ELF-1 (cell line): ENCODE data around the gene BARHL2.

Experiments
- DNase-seq: peaks from one replicate; pipeline ENCODE4 v3.0.0-alpha.2; 2016; ENCODE audit warnings: low read depth, low spot score

BARHL2 gene

GRCh38 chr1:90716552-90717355 is at the start of gene BARHL2:
Gene BARHL2 (minus strand): TSS chr1:90717302. CDS start chr1:90717195, 107 bp downstream.
- DNase-seq = peak; percentile 67

GRCh38 chr1:90763930-90764329 is 46.8 kb upstream of the BARHL2 start:
- no peak for DNase-seq

- DNase-seq = no peak
Measured at GRCh38 chr1:90763506-90763905, 46.4 kb upstream of the BARHL2 start.

GRCh38 chr1:90761781-90762589 is 44.9 kb upstream of the BARHL2 start:
- peak; percentile 66 for DNase-seq

- peak; percentile 13 for DNase-seq
Measured at GRCh38 chr1:90761156-90761555, 44.1 kb upstream of the BARHL2 start.

- DNase-seq = no peak
Measured at GRCh38 chr1:90753556-90753955, 36.5 kb upstream of the BARHL2 start.

- no peak for DNase-seq
Measured at GRCh38 chr1:90748668-90749067, 31.6 kb upstream of the BARHL2 start.

- no peak for DNase-seq
Measured at GRCh38 chr1:90746857-90747256, 29.8 kb upstream of the BARHL2 start.

- DNase-seq = no peak
Measured at GRCh38 chr1:90745972-90746371, 28.9 kb upstream of the BARHL2 start.

GRCh38 chr1:90732136-90732535 is 15.0 kb upstream of the BARHL2 start:
- no peak for DNase-seq

- DNase-seq = no peak
Measured at GRCh38 chr1:90731382-90732050, 14.4 kb upstream of the BARHL2 start.

- DNase-seq = peak; percentile 48
Measured at GRCh38 chr1:90730243-90731022, 13.3 kb upstream of the BARHL2 start.

- DNase-seq = peak; percentile 90
Measured at GRCh38 chr1:90729504-90730242, 12.6 kb upstream of the BARHL2 start.

GRCh38 chr1:90728502-90729287 is 11.6 kb upstream of the BARHL2 start:
- peak; percentile 4 for DNase-seq

GRCh38 chr1:90727917-90728501 is 10.9 kb upstream of the BARHL2 start:
- no peak for DNase-seq

- DNase-seq = peak; percentile 39
Measured at GRCh38 chr1:90726986-90727480, 9.9 kb upstream of the BARHL2 start.

- peak; percentile 38 for DNase-seq
Measured at GRCh38 chr1:90726425-90726985, 9.4 kb upstream of the BARHL2 start.

GRCh38 chr1:90725657-90726424 is 8.7 kb upstream of the BARHL2 start:
- peak; percentile 61 for DNase-seq
